Activated effector memory CD4-positive, alpha-beta T cell treated with anti-CD3 and anti-CD28 coated beads, Interleukin-2, amount 50 U/mL, for 16 hours (primary cell): ENCODE measurements around the gene ARMC10.
"Not testable (repeated sequence)": the region's sequence is repeated elsewhere in the genome, so short reads cannot be mapped to it uniquely, and the experiment has no call there.

ENCODE experiments used
- DNase-seq: peaks from one replicate; pipeline ENCODE4 v3.0.0-alpha.2; 2020

The ARMC10 gene

DNA sequence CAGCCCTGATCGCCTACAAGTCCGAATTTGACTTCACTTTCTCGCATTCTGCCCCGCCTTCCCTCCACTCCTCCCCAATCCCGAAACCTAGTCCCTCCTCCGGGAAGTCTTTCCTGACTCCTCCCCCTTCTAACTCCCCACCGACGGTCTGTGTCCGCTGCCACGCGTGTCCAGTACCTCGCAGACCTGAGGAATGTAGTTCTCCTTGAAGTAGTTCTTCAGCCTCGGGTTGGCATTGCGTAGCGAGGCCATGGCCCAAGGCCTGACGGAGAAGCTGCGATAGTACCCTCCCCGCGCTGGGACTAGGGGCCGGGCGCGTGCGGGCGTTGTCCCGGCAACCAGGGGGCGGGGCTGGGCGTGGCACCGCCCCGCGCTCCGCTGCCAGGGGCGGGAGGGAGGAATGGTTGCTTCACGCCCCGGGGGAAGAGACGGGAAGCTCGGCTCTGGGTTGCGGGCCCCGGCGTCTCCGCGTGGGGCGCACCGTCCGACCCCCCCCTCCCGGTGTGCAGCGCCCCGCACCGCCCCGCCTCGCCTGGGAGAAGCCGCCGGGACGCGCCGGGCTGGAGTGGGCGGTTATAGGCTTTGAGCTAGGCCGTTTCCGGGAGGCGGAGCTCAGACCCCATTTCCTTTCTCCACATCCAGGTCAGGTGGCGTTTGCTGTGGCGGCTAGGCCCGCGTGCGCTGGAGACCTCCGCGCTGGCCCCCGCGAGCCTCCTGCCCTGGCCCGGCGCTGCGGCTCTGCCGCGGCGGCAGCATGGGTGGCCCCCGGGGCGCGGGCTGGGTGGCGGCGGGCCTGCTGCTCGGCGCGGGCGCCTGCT, at the start of gene ARMC10, which contains the start of gene FBXL13:
Gene ARMC10 (plus strand): TSS at position 622 of the 818 bp plus-strand sequence. CDS start 133 bp downstream, at position 755.
Gene FBXL13 (minus strand): TSS at position 278 of the 818 bp plus-strand sequence.
- DNase-seq = peak; percentile 96

DNA sequence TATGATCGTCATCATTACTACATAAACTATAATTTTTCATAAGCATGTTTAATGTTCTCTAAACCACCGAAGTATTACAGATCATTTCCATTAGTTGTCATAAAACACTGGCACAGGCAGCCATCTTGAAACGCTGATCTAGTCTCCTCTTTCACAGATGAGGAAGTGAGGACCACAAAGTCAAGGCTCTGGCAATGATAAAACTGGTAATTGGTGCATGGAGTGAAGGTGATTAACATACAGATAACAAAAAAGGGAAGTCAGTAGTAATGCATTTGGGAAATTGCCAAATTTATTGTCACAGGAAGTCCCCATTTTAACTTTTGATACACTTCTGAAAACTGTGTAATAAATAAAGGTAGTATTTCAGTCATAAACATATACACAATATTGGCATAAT, 49.6 kb upstream of the ARMC10 start:
- no peak for DNase-seq

DNA sequence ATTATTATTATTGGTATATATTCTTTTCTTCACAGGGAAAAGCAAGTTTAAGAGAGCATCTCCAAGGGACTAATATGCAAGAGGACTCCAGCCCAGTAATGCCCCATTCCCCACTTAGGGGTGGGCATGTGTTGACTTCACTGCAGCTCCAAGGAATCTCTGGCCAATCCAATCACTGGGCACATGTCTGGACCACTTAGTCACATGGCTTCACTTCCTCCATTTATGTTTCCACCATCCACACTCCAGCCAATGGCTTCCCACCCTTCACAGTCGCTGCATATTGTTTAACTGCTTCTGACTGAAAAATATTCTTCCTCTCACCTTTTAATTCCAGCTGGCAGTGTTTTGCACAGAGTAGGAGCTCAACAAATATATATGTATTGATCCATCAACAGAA, 43.9 kb upstream of the ARMC10 start:
- no peak for DNase-seq

DNA sequence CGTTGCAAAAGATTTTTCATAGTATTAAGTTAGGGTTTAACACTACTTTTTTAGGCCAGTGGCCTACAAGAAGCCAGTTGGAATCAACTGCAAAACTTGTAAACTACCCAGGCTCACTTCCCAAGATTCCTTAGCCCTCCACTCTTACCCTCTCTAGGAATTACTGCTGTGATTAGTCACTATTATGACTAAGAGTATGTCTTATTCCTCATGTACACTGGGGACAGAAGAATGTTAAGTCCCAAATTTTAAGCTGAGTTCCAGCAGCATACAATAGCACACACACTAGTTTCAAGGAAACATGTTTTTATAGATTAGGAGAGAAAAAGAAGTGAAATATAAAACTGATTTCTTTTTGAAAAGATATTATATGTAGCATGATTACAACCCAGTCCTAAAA, 43.2 kb upstream of the ARMC10 start:
- DNase-seq = no peak

DNA sequence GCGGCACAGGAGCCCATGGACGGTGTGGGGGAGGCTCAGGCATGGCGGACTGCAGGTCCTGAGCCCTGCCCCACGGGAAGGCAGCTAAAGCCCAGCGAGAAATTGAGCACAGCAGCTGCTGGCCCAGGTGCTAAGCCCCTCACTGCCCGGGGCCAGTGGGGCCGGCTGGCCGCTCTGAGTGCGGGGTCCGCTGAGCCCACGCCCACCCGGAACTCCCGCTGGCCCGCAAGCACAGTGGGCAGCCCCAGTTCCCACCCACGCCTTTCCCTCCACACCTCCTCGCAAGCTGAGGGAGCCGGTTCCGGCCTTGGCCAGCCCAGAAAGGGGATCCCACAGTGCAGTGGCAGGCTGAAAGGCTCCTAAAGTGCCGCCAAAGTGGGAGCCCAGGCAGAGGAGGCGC, 40.6 kb upstream of the ARMC10 start:
- DNase-seq = not testable (repeated sequence)

DNA sequence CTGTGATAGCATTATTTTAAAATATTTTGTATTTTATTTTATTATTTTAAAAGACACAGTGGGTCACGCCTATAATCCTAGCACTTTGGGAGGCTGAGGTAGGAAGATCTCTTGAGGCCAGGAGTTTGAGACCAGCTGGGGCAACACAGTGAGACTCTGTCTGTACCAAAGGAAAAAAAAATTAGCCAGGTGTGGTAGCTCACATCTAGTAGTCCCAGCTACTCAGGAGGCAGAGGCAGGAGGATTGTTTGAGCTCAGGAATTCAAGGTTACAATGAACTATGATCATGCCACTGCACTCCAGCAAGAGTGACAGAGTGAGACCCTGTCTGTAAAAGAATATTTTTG, 37.5 kb upstream of the ARMC10 start:
- no peak for DNase-seq

DNA sequence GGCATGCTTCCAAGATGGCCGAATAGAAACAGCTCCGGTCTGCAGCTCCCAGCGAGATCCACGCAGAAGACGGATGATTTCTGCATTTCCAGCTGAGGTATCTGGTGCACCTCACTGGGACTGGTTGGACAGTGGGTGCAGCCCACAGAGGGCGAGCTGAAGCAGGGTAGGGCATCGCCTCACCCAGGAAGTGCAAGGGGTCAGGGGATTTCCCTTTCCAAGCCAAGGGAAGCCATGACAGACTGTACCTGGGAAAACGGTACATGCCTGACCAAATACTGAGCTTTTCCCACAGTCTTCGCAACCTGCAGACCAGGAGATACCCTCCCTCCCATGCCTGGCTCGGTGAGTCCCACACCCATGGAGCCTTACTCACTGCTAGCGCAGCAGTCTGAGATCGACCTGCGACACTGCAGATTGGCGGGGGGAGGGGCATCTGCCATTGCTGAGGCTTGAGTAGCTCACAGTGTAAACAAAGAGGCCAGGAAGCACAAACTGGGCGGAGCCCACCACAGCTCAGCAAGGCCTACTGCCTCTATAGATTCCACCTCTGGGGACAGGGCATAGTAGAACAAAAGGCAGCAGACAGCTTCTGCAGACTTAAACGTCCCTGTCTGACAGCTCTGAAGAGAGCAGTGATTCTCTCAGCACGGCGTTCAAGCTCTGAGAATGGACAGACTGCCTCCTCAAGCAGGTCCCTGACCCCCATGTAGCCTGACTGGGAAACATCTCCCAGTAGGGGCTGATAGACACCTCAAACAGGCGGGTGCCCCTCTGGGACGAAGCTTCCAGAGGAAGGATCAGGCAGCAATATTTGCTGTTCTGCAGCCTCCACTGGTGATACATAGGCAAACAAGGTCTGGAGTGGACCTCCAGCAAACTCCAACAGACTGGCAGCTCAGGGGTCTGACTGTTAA, 36.9 kb upstream of the ARMC10 start:
- peak; percentile 65 for DNase-seq

DNA sequence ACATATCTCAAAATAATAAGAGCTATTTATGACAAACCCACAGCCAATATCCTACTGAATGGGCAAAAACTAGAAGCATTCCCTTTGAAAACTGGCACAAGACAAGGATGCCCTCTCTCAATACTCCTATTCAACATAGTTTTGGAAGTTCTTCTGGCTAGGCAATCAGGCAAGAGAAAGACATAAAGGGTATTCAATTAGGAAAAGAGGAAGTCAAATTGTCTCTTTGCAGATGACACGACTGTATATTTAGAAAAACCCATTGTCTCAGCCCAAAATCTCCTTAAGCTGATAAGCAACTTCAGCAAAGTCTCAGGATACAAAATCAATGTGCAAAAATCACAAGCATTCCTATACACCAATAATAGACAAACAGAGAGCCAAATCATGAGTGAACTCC, 33.1 kb upstream of the ARMC10 start:
- not testable (repeated sequence) for DNase-seq

DNA sequence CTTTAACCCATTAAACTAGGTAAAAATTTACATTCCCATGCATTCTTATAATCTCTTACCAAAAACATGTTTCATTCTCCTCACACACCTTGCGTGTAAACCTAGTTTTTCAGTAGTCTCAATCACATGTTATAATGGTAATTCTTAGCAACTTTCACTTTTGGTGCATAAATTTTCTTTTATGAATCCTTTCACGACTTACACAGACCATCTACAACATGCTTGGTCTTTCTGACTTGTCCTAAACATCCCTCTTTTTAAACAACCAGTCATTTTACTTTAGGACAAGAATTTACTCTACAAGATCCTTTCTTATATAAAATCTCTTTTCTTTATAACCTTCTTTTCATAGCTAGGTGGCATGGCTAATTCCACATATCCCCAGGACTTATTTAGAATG, 26.1 kb upstream of the ARMC10 start:
- DNase-seq = no peak

DNA sequence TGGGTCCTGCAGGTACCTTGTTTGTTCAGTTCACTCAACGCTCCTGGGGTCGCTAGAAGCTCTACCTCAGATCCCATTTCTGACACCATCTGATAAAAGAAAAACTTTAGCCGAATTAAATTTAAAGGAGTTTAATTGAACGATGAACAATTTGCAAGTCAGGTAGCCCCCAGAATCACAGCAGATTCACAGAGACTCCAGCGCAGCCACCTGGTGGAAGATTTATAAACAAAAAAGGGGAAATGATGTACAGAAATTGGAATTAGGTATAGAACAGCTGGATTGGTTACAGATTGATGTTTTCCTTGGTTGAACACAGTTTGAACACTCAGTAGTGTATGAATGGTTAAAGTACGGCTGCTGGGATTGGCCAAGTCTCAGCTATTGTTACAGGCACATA, 23.4 kb upstream of the ARMC10 start:
- DNase-seq = no peak

DNA sequence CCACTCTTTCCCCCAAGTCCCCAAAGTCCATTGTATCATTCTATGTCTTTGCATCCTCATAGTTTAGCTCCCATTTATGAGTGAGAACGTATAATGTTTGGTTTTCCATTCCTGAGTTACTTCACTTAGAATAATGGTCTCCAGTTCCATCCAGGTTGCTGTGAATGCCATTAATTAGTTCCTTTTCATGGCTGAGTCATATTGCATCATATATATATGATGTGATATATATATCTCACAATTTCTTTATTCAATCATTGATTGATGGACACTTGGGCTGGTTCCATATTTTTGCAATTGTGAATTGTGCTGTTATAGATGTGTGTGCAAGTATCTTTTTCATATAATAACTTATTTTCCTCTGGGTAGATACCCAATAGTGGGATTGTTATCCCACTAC, 18.9 kb upstream of the ARMC10 start:
- not testable (repeated sequence) for DNase-seq

DNA sequence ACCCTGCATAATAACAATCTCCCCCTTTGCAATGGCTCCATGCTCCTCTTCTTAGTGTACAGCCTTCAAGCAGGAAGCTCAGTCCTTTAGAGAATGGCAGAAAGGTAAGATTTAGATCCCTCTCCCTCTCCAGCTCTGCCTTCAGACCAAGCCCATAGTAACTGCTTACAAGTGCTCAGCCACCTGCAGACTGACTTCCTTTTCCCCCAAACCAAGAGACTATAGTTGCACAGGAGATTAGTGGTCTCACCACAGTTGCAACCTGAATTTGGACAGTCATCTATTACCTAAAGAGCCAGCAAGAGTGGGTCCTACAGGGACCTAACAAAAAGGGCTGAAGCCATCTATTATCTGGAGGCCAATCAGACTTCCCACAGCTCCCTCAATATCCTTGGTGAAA, 16.8 kb upstream of the ARMC10 start:
- DNase-seq = no peak

DNA sequence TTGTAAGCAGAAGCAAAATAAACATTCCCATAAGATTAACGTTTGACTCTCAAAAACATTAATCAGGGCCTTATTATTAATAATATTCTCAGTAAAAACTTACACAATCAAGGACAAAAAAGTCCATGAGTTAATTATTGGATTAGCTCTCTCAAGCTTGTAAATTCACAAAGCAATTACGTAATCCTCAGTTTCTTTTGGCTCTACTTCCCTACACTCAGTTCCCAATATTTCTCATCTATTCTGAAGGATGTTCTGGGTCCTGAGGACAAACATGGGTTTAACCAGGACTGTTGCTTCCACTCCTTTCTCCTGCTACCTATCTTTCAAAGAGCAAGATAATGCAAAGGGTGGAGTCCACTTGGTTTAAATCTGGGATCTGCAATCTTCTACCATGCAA, 15.5 kb upstream of the ARMC10 start:
- no peak for DNase-seq

DNA sequence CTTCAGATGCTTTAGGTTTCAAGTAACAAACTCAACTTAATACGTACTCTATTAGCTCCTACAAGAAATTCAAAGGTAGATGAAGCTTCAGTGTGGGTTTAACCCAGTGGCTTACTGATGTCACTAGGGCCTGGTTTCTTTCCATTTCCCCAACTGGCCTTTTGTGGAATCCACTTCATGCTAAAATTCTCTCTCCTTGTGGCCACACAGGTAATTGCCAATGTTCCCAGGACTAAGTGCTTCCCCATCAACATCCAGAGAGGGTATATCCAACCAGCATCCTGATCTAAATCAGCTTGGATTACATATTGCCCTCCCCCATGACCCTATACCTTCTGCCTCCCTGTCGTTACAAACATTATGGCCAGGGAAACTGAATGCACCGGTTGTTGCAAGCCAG, 11.0 kb upstream of the ARMC10 start:
- no peak for DNase-seq

DNA sequence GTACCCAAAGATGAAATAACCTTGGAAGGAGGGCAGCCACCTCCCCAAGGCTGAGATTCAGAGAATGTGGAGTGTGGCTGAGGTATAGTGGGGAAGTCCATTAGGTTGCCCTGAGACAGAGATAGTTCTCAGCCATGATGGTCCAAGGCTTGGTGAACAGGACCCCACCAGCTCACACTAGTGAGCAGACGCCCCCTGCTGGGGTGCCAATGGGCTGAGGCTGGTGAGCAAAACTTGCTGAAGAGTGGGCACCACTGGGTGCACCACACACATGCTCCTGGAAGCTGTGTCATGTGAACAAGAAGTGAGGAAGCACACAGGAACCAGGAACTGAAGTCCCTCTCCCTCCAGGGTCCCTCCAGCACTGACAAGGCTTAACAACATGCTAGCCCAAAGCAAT, 9.3 kb upstream of the ARMC10 start:
- DNase-seq = peak; percentile 79

DNA sequence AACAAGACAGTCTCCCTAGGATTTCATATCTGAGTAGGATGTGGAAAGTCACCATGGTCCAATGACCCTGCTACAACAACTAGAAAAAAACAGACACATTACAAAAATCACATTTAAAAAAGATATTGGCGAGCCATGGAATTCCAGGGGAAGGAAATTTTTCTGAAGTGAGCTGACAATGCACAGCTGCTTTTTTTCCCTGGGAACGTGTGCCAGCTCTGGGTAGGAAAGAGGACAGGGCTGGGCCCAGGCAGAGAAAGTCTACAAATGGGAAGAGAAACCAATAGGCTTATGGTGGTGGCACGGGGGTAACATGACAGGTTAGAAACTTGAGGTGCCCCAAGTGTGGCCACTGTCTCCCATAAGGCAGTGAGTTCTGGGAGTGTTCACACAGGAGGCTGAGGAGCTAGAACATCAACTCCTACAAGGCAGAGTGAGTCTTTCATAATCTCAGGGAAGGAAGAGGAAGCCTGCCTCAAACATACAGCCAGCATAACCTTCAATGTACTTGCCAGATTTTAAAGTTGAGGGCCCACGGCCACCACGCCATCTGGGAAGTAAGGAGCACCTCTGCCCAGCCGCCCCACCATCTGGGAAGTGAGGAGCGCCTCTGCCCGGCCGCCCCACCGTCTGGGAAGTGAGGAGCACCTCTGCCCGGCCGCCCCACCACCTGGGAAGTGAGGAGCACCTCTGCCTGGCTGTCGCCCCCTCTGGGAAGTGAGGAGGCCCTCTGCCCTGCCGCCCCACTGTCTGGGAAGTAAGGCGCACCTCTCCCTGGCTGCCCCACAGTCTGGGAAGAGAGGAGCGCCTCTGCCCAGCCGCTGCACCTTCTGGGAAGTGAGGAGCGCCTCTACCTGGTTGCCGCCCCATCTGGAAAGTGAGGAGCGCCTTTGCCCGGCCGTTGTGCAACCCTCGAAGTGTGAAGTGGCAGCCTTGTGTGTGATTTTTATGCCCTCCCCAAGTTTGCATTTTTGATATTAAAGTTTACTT, 6.2 kb upstream of the ARMC10 start:
- DNase-seq = no peak

DNA sequence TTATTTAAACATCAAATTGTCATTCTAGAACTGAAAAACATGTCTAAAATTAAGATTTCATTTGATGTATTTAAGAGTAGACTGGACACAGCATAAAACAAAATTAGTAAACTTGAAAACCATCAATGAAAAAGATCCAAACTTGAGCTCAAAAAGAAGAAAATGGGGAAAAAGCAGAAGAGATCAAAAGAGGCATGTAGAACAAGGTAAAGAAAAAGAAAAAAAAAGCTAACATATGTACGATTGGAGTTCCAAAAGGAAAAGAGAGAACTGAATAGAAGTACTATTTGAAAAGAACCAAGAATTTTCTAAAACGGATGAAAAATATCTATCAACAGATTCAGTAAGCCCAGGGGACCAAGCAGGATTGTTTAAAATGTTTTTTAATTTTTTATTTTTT, 3.9 kb upstream of the ARMC10 start:
- DNase-seq = no peak

DNA sequence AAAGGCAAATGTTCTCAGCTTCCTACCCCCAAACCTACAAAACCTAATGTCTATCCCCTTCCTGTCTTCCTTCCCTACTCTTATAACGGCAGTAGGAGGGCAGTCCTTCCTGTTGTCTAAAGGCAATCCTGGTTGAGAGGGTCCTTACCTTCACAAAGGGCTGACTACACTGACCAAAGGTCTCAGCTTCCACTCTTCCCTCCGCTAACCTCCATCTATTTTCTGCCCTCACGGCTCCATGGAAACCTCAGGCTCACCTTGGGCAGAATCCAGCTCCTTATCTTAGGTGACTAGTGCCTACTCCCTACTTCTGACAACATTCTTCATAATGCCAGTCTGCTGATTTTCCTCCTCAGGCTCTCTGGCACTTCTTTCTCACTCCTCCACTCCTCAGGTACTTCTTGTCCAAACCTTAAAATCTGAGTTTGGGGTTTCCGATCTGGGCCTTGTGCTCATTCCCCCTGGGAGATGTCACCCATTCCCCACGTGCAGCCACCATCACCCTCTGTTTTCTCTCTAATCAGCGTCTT, 886 bp upstream of the ARMC10 start:
- DNase-seq = no peak

DNA sequence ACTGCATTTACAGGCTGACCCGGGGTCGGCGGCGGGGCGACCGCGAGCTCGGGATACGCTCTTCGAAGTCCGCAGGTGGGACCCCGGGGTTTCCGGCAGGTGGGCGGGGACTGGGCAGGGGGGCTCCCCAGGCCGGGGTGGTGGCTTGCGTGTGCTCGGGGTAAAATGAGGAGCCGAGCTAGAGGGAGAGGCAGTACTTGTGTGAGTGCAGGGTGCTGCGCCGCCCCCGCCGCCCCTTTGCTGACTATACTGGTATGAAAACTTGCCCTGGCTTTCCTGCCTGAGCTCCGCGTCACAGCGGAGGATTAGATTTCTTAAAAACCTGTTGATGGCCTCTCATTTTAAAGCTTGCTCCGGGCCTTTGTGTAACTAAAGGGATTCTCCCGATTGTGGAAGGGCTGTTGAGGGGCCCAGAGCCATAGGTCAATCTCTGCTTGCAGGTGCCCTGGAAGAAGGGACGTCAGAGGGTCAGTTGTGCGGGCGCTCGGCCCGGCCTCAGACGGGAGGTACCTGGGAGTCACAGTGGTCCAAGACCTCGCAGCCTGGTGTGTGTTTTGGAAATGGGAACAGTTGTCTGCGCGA, 488 bp downstream of the ARMC10 start:
- DNase-seq = peak; percentile 91

DNA sequence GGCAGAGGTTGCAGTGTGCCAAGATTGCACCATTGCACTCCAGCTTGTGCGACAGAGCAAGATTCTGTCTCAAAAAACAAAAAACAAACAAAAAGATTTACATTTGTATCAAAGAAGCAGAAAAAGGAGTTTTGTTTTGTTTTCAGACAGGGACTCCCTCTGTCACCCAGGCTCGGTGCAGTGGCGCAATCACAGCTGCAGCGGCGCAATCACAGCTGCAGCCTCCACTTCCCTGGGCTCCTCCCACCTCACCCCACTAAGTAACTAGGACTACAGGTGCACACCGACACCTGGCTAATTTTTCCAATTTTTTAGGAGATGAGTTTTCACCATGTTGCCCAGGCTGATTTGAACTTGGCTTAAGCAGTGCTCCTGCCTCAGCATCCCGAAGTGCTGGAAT, 1.8 kb downstream of the ARMC10 start:
- DNase-seq = no peak

DNA sequence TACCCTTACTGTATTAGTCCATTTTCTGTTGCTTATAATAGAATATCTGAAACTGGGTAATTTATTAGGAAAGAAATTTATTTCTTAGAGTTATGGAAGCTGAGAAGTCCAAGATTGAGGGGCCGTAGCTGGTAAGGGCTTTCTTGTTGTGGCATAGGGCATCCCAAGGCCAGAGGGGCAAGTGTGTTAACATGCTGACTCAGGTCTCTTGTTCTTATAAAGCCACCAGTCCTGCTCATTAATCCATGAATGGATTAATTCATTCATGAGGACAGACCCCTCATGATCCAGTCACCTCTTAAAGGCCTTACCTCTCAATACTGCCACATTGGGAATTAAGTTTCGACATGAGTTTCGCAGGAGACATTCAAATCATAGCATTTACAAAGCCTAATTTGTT, 2.4 kb downstream of the ARMC10 start:
- DNase-seq = no peak

DNA sequence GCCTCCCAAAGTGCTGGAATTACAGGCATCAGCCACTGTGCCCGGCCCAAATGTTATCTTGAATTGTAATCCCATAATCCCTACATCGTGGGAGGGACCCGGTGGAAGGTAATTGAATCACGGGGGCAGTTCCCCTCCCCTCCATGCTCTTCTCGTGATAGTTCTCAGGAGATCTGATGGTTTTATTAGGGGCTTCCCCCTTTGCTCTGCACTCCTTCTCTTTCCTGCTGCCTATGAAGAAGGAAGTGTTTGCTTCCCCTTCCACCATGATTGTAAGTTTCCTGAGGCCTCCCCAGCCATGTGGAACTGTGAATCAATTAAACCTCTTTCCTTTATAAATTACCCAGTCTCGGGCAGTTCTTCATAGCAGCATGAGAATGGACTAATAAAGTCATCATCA, 3.3 kb downstream of the ARMC10 start:
- DNase-seq = not testable (repeated sequence)
